GM21529 (cell line): ENCODE measurements around the gene SUCO.
"Not testable (repeated sequence)": the region's sequence is repeated elsewhere in the genome, so short reads cannot be mapped to it uniquely, and the experiment has no call there.

Experiments used
- ATAC-seq: cut with Tn5 transposase; IDR thresholded peaks from one replicate; pipeline ENCODE4 v1.9.1; 2021; ENCODE audit not compliant: unreplicated experiment

Gene SUCO

DNA sequence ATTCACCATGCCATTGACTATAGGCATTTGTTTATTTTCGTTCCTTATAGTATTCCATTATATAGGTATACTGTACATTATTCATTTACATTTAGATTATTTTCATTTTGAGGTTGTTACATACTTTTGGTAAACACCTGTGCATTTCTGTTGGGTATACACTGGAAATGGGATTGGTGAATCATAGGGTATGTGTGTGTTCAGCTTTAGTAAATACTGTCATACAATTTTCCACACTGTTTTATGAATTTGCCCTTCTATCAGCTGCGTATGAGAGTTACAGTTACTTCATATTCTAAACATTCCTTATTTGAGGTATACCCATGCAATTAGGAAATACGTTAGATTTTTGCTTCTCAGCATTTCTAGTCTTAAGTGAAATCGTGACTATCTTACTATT is 70.9 kb downstream of the SUCO start:
- ATAC-seq = no peak

DNA sequence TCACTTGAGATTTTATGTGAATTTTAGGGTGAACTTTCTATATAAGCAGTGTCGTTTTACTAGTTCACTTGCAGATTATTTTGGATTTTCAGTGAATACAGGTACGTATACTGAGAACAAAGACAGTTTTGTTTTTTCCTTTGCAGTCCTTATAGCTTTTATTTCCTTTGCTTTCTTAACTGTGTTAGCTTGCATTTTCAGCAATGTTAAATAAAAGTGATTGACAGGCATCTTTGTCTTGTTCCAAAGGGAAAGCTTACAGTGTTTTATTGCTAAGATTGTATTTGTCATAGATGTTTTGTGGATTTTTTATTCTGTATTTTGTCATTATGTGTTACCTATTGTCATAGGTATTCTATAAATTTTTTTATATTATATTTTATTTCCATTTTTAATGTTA is 72.7 kb downstream of the SUCO start:
- no peak for ATAC-seq

DNA sequence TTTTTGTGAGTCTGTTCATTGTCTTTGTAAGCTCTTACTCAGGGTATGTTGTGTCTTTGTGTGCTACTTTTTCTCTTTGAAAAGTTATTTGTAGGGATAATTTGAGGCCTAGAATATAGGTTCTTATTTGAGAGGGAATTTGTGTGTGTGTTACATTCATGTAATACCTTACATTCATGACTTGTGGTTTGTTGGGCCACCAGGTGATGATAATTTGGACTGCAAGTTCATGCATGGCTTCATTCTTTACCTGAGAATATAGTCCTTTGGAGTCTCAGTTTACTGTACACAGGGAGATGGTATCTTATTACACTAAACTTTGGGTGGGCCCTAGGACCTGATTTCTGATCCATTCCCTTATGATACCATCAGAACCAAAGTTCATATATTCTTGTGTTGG is 74.2 kb downstream of the SUCO start:
- no peak for ATAC-seq

DNA sequence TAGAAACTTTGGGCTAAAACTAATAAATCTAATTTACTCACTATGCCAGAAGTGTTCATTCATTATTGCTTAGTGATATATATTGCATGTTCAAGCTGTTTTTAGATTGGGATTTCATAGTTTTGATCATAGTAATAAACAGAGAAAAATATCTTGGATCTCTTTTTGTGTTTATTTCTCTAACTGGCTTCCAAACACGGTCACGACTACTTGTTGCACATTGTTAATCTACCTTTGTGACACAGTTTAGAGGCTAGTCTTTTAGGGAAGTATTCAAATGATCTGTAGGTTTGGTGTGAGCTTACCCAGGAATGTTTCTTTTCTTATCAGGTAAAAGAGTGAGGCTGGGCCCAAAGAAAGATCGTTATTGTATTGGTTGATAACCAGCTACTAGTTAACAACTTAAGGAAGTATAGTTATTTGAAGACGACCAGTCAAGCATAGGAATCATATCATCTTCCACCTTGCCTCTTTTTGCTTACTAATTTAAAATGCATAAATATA is 75.2 kb downstream of the SUCO start:
- no peak for ATAC-seq

DNA sequence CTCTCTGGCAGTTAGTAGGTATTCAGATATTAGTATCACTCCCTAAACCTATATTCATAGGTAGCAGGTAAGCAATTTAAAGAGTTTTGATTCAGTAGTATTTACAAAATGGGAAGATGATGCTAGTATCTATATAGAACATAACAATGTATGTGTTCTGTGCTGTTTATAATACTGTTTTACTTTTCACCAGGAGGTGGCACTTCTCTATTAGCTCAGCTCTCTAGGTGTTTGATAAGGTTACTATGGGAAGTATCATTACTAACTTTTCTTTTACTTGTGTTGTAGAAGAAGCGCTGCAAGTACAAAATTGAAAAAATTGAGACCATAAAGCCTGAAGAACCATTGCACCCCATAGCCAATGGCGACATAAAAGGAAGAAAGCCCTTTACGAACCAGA is 76.6 kb downstream of the SUCO start:
- ATAC-seq = no peak

DNA sequence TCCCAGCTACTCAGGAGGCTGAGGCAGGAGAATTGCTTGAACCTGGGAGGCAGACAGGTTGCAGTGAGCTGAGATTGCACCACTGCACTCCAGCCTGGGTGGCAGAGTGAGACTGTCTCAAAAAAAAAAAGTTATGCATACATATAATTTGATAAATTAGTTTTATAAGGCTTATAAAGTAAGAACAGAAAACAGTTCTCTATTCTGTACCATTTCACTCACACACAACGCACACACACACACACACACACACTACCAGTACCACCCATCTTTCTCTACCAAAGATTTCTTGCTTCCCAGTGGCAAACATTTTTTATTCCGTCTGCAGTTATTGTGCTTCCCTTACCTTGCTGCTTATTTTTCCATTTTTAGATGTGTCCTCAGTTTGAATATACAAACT is 79.5 kb downstream of the SUCO start:
- ATAC-seq = no peak

DNA sequence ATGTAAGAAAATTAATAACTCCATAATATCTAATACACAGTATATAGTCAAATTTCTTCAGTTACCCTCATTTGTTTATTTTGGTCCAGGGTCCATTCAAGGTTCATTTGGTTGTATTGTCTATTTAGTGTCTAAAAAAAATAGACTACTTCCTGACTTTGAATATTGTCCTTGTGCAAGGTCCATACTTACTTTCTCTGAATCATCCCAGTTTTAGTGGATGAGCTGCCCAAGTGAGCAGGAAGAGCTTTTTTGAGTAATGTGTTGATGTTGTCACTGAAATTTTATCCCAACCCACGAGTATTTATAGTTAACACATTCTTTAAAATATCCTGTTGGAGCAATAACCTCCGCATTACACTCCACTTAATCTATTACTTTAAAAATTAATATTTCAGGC is 80.3 kb downstream of the SUCO start:
- ATAC-seq = no peak

DNA sequence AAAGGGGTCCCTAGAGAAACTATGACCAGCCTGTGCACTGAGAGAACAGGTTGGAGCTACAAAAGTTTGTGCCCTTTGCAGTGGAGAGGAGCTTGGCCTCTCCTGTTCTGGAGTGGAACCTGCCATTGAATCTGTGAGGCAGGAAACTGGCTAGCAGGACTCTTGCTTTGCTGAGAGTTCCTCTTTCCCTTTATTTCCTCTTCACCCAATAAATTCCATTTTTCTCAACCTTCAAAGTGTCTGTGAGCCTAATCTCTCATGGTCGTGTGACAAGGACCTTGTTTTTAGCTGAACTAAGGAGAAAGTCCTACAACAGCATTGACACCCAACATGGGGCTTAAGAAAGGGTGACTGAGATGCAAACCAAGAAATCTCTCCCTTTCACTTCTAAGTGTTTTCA is 83.2 kb downstream of the SUCO start:
- ATAC-seq = no peak

DNA sequence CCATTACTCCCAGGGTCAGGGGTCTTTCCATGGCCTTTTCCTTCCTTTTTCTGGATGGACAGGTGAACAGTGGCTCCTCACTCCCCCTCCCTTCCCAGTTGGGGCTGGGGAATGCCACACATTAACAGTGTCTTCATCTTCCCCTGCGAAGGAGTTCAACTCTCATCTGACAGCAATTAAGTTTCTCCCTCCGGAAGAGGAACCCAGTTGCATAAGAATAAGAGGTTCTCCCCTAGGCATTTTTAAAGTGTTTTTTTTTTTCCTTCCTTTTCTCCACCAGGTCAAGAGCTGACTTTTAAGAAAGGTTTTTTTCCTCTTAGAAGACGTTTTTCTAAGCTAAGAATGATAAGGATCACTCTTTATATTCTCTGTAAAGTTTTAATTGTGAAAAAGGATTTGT is 83.7 kb downstream of the SUCO start:
- no peak for ATAC-seq

DNA sequence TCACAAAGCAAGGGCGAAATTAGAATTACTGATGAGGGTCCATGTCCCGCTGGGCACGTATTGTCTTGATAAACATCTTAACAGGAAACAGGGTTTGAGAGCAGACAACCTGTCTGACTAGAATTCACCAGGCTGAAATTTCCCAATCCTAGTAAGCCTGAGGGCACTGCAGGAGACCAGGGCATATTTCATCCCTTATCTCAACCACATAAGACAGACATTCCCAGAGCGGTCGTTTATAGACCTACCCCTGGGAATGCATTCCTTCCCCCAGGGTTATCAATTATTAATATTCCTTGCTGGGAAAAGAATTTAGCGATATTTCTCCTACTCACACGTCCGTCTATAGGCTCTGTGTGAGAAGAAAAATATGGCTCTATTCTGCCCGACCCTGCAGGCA is 87.7 kb downstream of the SUCO start:
- not testable (repeated sequence) for ATAC-seq

DNA sequence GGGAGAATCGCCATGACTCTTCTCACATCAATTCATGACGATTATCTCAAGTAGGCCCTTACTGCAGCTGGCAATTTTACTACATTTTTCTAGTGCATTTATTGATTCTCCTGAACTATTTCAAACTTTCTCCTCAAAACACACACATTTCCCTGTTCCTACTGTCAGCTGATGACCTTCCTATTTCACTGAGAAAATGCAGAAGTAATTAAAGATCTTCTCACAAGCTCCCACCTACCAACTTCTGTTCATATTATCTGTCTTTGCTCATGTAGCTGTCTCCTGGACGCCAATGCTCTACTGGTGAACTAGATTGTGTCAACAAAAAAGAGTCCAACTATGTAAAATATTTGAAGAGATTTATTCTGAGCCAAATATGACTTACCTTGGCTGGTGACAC is 89.6 kb downstream of the SUCO start:
- no peak for ATAC-seq

DNA sequence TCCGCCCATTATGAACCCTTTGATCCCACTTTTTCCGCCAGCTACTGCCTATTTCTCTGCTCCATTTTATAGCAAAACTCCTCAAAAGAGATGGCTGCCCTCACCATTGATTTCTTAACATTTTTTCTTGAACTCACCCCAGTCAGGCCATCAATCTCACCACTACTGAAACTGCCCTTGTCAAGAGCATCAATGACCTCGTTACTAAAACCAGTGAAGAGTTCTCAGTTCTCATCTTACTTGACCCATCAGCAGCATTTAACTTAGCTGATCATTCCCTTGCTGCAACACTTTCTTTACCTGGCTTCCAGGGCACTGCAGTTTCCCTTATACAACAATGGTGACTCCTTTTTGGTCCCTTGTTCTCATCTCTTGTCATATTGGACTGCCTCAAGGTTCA is 90.8 kb downstream of the SUCO start:
- no peak for ATAC-seq

DNA sequence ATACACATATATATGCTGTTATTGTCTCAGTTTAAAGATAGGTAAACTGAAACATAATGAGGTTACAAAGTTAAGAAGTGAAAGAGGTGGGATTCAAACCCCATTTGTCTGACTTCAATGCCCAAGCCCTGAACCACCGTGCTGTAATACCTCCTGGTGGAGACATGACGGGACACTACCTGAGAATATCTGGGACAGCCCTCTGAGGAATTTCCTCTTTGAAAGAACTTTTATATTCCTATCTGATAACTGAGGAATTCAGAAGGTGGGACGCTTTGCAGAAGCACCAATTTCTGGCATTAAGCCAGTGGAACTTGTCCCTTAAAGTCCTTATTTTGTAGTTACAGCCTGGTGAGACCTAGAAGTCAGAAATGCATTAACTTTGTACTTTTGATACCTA is 93.9 kb downstream of the SUCO start:
- ATAC-seq = no peak

DNA sequence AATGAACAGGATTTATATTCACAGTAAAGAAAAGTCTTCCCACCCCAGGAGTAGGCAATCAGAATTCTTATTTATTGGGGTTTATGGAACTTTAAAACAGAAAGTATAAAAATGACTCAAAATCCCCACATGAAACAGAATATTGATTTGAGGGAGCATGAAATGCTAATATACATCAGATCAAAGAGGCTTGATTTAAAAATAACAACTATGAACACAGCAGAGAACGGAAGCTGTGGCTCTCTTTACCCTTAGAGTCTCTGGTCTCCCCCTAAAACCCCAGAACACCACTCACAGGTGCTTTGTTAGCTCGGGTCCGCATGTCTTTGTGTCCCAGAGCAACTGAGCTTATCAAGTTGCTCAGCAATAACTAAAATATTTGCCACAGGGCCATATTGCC is 94.8 kb downstream of the SUCO start:
- no peak for ATAC-seq

DNA sequence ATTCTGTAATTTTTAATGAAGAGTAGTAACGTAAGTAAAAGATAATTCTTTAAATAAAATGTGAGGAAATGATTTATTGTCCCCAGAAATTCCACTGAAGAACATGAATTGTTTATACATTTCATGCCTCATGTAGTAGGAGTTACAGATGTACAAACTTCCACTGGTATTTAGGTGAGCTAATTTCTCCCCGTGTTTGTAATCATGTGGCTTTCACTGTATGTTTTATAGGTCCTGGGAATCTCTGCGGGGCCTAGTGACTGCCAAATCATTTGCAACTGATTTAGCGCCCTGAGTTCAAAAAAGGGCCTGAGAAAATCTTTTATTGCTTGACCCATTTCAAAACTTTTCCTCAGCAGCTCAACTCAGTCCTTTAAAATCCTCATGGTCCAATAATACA is 95.5 kb downstream of the SUCO start:
- no peak for ATAC-seq

DNA sequence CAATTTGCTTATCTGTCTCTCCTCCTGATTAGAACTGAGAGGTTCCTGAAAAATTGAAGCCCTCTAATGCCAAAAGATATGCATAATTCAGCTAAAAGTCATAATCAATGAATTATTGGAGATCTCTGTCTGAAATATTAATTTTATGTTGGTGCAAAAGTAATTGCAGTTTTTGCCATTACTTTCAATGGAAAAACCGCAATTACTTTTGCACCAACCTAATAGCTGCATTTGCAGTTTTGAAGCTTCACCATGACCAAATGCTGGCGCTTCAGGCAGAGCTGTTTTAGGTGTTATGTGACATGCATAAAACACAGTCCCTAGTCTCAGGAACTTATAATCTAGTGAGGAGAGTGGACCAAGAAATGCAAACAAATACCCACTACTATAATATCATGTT is 96.2 kb downstream of the SUCO start:
- ATAC-seq = no peak

DNA sequence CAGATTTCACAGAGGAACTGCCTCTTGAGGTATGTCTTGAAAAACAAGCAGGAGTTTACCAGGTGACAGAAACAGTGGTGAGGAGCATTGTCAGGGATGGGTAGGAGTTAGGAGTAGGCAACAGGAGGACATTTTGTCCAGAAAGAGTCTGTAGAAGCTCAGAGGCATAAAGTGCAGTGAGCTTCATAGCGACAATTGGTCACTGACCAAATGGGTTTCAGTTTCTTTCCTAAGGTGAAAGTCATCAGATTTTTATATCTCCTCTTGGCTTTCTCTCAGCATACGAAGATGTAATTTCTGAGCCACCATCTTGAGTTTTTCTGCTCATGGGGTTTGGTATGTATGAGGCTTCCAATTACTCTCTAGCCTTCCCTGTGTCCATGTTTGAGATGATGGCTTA is 96.7 kb downstream of the SUCO start:
- no peak for ATAC-seq

DNA sequence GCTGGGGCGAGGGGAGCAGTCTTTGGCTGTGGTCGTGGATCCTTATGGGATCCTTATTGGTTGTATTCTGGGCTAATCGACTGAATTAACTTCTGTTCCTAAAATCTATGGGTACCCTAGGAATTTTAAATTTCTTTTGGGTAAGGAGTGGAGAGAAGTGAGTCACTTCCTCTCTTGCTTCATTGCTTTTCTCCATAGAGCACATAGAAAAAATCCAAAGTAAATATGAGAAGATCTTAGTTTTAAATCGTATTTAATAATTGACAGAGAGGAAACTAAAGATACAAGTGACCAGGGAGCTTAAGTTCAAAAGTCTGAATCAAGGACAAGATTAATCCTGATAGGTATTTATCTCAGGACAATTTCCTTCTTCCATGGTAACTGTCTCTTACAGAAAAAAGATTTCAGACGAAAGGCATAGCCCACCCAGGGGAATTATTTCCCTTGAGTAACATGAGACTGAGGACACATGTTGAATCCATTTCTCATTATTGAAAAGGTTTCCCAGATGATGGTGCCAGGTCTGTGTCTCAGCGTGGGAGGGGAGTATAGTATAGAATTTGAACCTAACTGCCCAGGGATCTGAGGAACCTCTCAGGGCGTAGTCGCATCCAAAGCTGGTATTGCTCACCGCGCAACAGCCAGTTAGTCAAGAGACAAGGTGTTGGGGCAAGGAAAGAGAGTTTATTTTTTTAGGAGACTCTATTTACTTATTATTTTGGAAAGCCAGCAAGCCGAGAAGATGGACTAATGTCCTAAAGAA is 97.3 kb downstream of the SUCO start:
- no peak for ATAC-seq

DNA sequence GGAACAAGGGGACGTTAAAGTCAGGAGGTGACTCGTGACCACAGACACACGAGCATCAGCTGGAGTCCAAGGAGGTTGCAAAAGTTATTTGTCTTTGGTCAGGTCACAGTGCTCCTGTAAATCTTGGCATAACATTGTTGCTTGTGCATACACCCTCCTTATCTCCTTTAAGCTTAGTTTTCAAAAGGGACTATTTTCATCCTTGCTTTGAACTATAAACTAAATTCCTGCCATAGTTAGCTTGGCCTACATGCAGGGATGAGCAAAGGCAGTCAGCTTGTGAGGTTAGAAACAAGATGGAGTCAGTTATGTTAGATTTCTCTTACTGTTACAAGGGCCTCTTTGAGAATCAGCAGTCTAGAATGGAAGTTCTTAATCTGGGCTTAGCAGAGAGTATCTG is 97.9 kb downstream of the SUCO start:
- ATAC-seq = no peak

DNA sequence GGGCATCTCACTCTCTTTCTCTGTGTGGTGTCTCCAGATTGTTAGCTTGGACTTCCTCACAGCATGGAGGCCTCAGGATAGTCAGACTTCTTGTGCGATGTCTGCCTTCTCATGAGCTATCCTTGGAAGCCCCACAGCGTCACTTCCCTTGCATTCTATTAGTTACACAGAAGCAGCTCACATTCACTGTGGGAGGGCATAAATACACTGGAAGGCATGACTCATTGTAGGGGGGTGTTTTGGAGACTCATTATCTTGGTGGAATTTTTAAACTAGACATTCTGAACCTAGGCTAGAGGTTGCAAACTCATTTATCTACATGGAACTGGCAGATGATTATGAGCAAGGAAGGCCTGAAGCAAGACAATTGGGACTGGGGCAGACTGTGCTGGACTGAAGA is 104.6 kb downstream of the SUCO start:
- no peak for ATAC-seq

DNA sequence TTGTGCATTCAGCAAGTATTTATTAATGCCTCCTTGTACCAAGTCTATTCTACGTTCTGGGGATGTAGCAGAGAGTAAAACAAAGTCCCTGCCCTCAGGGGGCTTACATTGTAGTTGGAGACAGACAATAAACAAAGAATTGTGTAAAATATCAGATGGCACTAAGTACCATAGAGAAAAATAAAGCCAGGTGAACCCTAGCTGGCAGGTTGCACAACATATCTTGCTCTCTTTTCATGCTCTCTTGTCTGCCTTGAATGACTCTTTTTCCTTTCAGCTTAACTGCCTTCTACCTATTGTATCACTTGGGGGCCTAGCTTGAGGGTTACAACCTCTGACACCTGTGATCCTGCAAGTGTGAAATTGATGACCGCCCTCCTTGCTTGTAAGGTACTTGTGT is 105.3 kb downstream of the SUCO start:
- ATAC-seq = no peak

DNA sequence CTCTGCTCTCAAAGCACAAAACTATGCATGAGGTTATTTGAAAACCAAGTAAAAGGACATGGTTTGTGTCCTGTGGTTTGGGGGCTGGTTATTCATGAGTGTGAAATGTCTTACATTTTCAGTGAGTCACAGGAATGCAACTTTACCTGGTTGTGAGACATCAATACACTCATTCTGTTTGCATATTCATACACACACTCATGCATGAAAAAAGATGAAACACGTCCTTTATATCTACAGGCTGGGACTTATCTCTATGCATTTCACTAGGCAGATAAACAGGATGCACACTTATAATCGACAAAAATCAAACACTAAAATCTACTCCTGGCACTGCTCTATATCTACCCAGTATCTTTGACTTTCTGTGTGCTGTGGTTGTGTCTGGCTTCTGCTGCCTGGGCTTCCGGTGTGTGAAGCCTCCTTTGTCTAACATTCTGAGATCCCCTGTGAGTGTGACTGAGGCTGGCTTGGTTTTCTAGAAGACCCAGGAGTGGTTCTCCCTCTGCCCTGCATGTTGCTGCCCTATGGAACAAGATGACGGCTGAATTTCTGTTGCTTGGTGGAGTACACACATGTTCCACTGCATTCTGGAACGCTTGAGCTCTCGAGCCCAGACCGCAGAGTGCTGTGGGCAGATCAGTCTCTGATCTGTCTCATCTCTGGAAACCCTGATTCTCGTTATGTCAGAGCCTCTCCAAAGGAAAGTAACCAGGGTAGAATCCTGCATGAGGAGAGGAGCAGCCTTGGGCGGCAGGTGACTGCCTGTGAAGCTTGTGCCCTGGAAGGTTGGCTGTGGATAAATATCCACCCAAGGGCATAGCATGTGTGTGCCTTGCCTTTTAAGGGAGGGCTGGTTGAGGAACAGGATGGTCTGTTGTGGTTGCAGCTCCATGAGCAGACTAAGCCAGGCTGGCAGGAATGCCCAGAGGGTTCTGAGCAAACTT is 106.2 kb downstream of the SUCO start:
- ATAC-seq = peak; percentile 83
